GM18868 (cell line): ENCODE results near the gene GREB1.
"Not testable (repeated sequence)": the region's sequence is repeated elsewhere in the genome, so short reads cannot be mapped to it uniquely, and the experiment has no call there.

Source experiments
- ATAC-seq: cut with Tn5 transposase; IDR thresholded peaks from one replicate; pipeline ENCODE4 v1.9.1; 2021; ENCODE audit warnings: mild to moderate bottlenecking, moderate library complexity; ENCODE audit not compliant: unreplicated experiment

Gene GREB1

GRCh38 chr2:11658208-11659114, 124.6 kb downstream of the GREB1 start:
- ATAC-seq, result no peak

DNA sequence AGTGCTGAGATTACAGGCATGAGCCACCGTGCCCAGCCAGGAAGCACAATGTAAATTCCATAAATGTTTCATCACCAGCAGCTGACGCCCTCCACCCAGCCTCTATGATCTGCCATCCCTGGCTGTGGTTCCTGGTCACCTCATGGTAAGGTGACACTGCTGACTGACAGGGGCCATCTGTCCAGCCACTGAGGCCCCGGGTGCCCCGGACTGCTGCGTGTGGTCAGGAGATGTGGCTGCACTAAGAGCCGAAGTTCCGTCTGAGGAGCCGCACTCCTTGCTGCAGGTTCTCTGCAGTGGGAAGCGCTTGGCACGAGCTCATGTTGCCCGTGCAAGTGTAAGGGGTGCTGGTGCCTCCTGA, 125.2 kb downstream of the GREB1 start:
- no peak for ATAC-seq

DNA sequence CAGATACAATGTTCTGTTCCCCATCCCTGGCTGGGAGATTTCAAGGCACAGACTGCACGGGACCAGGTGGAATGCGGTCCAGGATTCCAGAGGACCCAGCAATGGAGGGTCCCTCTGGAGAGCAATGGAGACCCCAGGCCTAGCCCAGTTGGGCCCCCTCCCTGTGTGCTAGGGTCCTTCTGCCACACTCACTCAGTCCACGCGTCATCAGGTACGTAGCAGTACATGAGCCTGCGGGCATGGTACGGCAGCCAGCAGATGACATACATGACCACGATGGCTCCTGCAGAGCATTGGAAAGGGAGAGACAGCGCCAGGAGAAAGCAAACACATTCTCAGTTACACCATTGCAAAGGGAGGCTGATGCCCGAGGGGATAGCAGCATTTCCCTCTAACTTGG, 126.0 kb downstream of the GREB1 start:
- ATAC-seq, result no peak

DNA sequence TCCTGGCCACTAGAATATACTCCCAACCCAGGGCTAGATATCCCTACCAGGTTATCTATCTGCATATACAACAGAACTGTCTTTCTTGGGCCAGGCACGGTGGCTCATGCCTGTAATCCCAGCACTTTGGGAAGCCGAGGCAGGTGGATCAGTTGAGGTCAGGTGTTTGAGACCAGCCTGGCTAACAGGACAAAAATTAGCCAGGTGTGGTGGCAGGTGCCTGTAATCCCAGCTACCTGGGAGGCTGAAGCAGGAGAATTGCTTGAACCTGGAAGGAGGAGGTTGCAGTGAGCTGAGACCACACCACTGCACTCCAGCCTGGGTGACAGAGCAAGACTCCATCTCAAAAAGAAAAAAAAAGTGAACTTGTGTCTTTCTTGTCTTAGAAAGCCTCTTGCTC, 126.6 kb downstream of the GREB1 start:
- not testable (repeated sequence) for ATAC-seq

GRCh38 chr2:11661891-11662435, 128.1 kb downstream of the GREB1 start:
- no peak for ATAC-seq

DNA sequence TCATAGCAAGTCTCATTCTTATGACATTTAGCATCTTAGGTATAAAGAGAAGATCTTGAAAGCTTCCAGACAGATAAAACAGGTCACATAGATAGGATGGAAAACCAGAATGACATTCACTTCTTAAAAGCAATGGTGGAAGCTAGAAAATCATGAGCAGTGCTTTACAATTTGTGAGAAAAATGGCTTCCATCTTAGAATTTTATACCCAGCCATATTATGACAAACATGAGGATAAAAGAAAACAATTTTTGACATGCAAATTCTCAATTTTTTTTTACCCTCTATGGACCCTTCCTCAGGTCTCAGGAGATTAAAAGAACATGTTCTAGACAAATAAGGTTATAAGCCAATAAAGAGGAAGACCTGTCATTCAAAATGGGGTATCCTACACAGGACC, 129.0 kb downstream of the GREB1 start:
- no peak for ATAC-seq

- no peak for ATAC-seq
Observed at GRCh38 chr2:11663427-11663826, 129.6 kb downstream of the GREB1 start.

DNA sequence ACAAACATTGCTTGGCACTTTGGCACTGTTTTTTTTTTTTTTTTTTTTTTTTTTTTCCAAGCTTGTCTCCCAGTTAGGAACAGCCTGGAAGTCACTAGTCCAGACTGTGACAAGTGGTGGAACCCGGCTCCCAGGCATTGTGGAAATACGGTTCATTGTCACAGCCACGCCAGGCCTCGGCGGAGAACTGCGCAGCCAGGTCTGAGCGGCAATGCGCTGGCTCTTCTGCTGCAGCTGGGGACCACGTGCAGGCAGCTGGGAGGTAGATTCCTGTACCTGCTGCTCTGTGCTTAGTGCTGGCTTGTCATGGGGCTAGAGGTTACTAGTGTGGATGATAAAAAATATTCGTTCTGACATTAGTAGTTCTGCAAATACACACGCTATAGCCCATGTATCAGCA, 131.2 kb downstream of the GREB1 start:
- no peak for ATAC-seq

- no peak for ATAC-seq
Observed at GRCh38 chr2:11665510-11666362, 131.9 kb downstream of the GREB1 start.

DNA sequence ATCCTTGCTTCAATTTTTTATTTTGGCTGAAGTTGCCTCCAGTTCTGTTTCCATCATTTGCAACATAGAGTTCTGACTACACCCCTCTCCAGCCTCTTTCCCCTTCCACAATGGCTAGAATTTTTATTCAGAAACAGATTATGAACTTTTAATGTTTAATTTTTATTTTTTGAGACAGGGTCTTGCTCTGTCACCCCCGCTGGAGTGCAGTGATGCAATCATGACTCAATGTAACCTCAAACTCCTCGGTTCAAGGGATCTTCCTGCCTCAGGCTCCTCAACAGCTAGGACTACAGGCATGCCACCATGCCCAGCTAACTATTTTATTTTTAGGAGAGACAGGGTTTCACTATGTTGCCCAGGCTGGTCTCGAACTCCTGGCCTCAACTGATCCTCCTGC, 133.3 kb downstream of the GREB1 start:
- no peak for ATAC-seq

DNA sequence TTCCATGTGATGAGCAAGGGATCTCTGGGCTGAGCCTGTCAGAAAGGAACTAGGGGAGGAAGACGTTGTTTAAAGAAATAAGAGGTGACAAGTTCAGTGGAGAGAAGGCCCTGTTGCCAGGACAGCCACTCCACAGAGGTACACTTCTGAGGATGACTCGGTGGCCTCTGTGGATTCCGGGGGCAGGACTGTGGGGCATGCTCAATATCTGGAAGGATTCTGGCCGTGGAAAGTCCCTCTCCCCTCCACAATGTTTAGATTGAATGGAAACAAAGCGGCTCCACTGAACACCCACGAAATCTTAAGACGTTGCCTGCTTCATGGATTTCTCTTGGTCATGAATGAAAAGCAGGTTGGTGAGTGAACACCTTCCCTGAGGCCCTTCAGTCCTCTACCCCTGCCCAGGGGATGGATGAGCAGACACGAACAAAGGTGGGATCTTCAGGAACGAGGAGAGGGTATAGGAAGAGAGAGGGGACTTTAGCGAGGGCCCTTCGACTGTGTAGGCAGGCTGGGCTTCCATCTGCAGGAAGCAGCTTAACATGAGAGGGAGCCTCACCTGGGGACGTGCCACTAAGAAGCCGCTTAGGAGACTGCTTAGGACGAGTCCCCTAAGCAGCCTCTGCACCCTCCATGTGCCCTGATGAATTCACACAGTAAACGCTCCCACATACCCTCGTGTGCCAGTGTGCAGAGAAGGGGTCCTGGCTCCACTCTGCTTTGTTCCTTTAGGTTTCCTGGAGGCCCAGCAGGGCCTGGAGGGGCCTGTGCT, 134.2 kb downstream of the GREB1 start:
- no peak for ATAC-seq

DNA sequence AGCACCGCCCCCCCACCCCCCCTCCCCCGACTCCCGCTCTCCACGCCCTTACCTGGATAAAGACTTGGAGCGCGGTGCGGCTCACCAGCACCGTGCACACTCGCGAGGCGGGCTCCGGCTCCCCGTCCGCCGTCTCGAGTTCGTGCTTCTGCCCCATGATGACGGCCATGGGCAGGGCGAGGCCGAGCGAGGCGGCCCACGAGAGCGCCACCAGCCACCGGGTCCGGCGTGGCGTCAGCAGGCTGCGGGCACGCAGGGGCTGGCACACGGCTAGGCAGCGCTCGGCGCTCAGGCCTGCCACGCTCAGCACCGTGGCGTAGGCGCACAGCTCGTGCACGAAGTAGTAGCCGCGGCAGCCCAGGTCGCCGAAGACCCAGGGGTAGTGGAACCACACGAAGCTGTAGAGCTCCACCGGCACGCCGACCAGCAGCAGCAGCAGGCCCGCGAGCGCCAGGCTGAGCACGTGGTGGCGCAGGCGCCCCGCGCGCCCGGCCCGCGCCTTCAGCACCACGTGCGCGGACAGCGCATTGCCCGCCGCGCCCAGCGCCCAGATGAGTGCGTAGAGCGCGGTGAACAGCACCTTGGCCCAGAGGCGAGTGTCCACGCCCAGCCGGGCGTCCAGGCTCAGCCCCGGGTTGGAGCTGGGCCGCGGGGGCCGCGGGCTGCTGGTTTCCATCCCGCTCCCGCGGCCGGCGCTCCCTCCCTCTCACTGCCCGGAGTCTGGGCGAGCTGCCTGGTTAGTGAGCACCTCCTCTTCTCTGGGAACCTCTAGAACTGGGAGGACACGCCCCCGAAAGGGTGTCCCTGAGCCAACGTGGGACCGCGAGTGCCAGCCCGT, 135.8 kb downstream of the GREB1 start, which contains the start of gene NTSR2:
Gene NTSR2 (minus strand): TSS at position 742 of the 838 bp plus-strand sequence. CDS start 66 bp downstream, at position 676.
- no peak for ATAC-seq

- no peak for ATAC-seq
Observed at GRCh38 chr2:11672407-11672806, 138.6 kb downstream of the GREB1 start.

GRCh38 chr2:11674983-11675382, 141.1 kb downstream of the GREB1 start:
- no peak for ATAC-seq

- no peak for ATAC-seq
Observed at GRCh38 chr2:11675423-11676112, 141.7 kb downstream of the GREB1 start.

DNA sequence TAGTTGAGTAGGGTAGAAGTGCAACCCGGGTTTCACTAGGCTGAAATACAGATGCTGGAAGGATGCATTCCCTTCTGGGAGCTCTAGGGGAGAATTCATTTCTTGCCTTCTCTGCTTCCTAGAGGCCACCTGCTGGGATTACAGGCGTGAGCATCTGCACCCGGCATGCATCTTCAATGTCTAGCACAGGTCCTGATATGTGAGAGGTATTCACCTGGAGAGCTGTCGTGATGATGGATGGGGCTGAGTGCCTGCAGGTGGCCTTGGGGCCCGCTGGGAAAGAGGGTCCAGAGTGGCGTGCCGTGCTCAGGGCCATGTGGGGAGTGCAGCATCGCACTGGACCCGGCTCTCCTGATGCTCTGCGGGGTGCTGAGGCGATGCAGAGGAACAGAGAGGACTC, 142.8 kb downstream of the GREB1 start:
- ATAC-seq, result no peak

DNA sequence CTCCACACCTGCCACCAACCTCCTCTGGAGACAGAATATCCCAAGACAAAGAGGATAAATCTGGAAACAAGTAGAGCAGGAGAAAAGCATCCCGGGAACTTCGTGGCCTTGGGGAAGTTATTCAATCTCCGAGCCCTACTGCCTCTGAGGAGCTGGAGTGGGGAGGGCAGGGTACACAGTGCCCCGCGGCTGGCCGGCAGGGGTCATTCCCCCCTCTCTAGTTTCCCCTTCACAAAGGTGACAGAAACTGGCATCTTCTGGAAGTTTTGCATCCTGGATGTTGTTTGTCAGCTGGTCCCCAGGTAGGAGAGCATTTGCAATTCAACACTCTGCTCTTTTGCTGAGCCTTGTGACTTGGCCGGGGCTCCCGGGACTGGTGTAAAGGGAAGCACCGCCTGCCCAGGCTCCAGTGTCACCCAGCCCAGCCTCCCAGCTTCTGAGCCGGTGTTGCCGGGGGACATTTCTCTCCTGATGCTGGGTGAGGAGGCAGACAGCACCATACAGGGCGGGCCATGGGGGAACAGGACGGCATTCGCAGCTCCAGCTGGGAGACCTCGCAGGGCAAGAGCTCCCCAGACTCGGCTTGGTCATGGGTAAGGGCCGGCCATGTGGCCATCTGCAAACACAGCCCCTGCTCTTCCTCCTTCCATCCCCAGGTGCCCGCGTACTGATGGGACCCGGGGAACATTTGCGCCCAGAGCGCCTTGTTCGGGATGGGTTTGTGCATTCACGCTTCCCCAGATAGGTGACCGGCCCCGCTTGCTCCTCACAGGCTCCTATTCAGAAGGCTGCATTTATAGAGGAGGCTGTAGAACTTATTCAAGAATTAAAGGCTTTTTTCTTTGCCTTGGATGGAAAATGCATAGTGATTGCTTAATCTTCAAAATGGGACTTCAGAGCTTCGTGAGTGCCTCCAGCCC, 143.6 kb downstream of the GREB1 start:
- ATAC-seq, result no peak

DNA sequence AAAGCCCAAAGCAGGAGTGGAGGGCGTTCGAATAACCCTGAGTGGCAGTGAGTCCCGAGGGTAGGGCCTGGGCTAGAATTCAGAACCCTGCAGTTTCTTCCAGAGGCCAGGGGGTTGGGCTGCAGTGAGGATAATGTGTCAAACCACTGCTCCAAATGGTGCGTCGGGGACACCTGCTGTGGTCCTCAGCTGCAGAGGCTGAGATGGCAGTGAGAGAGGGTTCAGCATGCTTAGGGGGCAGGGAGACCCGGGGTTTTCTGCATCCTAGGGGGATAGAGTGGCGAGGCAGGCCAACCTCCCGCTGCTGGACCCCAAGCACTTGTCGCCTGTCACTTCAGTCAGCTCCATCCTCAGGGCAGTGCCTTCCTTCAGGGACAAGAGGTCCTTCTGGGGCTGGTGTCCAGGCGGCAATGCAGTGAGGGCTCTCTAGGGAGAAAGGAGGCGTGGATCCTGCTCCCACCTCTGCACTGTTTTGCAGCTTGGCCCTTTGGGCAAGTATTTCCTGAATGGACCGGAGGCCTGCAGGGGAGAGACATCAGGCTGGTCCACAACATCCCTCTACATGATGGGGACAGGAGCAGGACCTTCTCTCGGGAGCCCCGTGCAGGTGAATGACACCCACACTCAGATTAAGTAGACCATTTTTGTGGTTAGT, 144.6 kb downstream of the GREB1 start:
- no peak for ATAC-seq
